UCSD-AML1 (cell line): ENCODE measurements around the gene MACROD2.
"Not testable (repeated sequence)": the region's sequence is repeated elsewhere in the genome, so short reads cannot be mapped to it uniquely, and the experiment has no call there.

Source experiments
- DNase-seq: peaks from one replicate; lab custom pipeline; 2025; ENCODE audit not compliant: unreplicated experiment; lab: John Stamatoyannopoulos, UW

Gene MACROD2

DNA sequence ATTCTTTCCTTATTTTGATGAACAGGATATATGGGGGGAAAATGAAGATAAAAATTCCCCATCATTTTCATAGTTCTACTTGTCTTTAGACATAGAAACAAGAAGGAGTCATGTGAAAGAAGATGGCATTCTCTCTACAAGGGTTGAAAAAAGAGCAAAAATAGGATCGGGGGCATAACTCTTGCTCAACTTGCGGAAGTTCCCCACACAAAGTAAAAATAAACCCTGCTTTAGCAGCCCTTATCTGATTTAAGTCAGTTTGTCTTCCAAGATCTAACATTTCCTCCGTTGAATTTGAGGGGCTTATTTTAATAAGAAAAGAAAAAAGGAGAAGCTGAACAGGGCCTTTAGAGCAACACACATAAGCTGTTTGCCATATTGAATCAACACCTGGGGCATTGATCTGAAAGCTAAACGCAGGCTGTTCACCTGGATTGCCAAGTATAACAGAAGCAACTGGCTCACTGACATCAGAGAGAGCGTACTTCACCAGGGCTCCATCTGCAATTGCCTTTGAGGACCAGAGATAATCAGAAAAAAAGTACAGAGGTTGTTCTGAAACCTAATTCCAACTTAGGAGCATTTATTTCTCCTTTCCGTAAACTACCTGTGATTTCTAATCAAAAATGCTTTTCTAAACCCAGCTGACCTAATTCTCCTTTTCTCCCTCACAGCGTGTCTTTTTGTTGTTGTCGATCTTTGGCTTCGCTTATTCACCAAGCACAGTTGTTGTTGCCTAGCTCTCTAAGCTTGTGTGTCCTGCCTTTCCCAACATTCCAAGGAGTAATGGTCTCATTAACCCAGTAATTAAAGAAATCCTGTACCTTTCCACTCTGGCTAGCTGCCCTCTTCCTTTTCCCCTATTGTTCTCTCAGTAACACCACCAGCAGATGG lies 2010.0 kb downstream of the MACROD2 start:
- no peak for DNase-seq

DNA sequence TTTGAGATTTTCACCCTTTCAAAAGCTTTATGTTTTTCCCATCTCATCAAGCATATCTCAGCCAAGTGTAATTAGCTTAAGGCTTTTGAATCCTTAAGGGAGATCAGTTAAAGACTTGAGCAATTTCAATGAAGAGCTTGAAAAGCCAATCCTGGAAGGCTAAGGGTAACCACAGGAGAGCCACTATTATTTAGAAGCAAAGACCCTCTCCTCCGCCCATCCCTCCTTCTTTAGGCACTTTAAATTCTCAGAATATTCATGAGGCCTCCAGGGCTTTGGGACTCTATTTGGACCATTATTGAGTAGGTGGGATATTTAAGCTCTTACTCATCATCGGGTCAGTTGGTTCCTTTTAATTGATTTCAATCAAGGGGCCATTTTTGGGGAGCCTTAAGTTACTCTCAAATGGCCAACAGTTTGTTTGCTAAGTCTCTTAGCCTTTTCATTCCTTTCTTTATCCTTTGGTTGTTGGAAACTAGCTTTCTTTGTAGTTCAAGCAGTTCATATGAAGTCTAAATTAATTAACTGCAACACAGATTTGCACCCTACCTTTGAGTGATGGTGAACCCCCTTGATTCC lies 2010.7 kb downstream of the MACROD2 start:
- DNase-seq, result no peak

DNA sequence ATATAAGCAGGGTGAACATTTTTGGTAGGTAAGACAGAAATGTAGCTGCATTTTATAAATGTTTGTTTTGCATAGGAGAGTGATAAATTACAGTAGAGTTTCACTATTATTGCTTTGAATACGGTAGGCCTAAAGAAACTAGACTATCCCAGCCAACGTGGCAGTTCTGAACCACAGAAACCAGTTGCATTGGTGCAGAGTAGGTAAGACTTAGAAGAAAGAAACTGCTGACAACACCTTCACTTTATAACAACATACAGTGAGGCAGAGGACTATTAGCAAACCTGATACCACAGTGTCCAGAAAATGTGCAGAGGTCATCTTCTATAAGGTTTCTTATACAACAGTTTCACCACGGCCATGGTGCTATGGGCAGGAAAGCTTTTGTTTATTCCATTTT lies 2011.8 kb downstream of the MACROD2 start:
- DNase-seq, result no peak

DNA sequence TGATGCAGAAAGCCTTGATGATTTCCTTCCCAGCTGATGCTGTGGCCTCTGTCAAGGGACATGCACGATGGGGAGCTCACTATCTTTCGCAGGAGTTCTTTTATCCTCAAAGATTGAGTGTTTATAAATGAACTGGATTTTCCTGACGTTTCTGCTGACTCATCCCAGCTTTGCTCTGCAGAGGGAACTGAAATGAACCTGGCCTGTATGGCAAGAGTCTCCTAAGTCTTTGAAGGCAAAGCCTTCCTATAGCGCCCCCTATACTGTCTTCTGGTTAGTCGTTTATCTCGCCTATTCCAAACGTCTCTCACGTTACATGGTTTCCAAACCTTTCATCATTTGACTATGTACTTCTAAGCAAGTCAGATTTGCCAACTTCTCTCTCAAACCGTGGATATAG lies 2012.6 kb downstream of the MACROD2 start:
- DNase-seq, result no peak

DNA sequence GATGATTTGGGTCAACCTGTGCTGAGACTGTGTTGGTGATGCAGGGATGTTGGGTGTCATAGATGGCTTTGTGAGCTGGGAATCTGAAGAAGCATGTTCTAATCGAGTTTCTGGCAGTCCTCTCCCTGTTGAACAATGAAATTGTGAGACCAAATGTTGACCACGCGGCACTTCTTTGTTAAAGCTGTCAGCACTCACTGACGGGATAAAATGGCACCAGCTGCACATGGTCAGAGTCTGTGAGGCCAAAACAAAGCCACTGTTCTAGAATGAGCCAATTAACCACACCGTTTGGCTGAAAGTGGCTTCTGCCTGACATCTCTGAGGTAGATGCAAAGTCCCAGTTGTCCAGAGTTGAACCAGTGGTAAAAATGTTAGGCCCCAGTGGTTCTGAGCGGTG lies 2015.7 kb downstream of the MACROD2 start:
- no peak for DNase-seq

DNA sequence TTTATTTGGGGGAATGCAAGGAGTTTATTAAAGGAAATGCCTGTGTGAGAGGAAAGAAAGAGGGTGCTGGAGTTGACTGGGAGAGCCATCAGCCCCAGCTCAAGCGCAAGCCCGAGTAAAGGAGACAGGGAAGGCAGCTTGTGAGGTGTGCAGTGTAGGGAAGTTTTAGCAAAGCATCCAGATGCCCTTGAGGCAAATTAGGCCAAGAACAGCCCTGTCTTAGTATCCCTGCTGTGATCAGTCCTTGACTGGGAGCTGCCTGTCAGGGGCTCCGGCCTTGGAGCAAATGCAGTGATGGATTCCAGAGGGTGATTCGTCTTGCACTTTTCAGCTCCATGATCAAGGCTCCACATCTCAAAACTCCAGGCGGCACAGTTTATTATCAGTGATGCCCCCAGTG lies 2016.2 kb downstream of the MACROD2 start:
- DNase-seq, result no peak

DNA sequence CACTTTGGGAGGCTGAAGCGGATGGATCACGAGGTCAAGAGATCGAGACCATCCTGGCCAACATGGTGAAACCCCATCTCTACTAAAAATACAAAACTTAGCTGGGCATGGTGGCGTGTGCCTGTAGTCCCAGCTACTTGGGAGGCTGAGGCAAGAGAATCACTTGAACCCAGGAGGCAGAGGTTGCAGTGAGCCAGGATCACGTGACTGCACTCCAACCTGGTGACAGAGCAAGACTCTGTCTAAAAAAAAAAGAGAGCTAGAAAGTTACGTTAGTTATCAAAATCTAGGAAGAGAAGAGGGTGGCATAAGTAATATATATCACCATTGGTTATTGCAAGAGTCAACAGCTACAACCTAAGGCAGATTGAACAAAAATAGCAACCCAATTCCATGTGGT lies 2017.6 kb downstream of the MACROD2 start:
- not testable (repeated sequence) for DNase-seq

DNA sequence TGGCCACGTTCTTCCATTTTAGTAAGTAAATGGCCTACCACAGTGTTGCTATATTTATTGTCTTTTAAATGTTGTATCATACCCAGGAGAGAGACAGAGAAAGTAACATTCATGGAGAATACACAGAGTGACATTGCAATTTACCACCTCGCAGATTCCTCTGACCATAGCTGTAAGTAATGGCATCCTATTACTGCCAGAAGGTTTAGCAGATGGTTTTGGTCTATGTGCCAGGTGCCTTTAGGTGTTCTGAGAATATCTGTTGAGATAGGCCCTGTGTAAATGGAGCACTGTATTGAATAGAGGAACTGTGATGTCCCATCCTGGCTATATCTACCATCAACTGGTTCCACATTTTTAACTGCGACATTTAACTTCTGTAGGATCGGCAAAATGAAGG lies 2018.3 kb downstream of the MACROD2 start:
- DNase-seq, result no peak

DNA sequence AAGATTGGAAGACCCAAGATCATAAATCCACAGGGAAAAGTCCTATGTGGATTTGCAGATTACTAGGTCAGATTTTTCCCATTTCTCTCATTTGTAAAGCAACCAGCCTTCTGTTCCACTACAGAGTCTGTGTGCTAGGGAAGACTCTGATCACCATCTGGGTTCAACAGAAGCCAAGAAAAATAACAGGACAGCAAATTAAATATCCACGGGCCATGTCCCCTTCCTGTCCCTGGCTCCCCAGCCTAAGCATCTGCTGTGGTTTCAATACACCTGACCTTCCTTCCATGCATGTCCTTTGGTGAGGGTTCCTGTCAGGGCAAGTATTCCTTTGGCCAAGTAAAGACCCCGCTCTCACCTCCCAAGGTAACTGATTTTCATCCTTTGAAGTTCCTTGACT lies 2019.1 kb downstream of the MACROD2 start:
- no peak for DNase-seq

DNA sequence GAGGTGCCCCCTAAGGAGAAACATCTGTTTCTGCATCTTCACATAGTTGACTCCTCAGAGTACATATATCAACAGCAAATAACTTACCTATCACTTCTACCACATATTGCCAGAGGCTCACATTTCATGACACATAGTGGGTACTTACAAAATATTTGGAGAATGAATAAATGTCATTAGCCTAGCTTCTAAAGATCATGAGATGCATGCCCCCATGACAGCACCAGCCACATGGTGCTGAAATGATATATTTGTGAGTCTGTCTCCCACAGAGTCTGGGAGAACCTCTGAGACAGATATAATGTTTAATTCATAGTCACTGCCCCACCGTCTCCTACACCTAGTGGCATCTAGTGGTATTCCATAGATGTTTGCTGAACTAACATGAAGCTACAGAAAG lies 2022.3 kb downstream of the MACROD2 start:
- no peak for DNase-seq

DNA sequence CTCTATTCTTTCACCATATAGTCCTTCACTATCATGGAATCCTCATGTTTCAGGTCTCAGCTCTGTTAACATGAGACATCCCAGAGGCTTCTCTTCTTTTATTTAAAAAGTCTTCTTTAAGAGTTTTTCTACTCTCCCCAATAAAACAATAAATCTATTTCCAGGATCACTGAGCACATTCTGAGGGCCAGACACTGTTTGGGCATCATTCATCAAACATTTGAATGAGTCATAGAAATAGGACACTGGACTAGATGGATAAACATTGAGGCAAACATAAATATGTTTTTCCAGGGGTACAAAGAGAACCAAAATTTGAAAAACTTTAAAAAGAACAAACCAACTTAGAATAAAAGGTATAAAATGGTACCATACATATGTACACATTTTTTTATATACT lies 2023.6 kb downstream of the MACROD2 start:
- no peak for DNase-seq

DNA sequence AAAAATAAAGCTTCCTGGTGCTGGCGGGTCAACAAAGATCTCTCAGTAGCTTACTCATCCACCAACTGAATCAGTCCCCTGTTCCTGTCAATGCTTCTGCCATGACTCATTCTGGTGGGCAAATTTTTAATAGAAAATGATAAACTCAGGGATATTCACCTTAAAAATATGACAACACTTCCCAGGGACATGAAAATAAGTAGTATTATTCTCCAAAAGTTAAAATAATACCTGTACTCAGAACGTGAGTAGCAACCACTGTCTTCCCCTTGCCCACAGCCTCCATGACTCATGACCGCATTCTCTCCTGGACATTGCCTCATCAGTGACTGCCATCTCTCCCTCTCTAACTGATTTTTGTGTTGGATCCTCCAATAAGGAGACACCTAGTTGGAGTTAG lies 2025.7 kb downstream of the MACROD2 start:
- DNase-seq, result no peak

DNA sequence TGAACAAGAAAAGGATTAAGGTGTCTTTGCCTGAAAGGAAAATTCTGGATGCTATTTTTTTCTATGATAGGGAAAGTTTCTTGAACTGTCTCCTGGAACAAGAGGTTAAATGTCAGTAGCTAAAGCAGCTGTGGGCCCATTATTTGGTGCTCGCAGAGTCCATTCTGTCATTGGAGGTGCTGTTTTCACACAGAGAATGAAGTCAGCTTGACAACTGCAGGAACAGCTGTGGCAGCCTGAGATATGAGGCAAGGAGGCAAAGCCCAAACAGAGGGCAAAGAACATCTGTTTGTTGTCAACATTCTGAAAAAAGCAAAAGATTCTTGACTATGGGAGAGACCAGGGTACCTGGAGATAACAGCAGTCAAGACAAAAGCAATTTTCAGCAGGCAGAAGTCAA lies 2029.8 kb downstream of the MACROD2 start:
- no peak for DNase-seq

DNA sequence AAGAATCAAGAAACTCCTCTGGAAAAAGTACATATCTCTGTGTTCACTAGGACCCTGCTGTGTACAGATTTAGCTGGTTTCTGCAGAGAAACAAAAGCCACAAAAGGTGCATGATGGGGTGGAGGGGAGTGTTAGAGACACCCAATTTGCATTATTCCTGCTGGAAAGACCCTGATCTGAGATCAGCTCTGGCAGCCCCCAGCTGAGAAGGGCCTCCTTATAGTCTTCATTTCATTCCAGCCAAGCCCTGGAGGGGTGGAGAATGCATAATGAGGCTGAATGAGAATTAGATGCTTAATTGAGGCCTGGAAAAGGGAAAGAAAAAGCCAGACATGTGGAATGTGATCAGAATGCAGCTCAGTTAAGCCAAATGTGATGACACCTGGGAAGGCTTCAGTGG lies 2032.4 kb downstream of the MACROD2 start:
- DNase-seq, result no peak

DNA sequence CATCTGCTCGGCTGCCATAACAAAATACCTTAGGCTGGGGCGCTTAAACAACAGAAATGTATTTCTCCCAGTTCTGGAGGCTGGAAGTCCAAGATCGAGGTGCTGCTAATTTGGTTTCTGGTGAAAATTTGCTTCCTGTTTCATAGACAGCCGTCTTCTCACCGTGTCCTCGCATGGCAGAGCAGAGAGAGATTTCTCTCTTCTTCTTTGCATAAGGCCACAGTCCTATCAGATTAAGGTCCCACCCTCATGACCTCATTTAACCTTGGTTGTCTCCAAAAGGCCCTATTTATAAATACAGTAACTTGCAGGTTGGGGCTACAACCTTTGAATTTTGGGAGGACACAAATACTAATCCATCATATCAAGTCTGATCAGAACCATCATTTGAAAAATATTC lies 2033.6 kb downstream of the MACROD2 start:
- no peak for DNase-seq

DNA sequence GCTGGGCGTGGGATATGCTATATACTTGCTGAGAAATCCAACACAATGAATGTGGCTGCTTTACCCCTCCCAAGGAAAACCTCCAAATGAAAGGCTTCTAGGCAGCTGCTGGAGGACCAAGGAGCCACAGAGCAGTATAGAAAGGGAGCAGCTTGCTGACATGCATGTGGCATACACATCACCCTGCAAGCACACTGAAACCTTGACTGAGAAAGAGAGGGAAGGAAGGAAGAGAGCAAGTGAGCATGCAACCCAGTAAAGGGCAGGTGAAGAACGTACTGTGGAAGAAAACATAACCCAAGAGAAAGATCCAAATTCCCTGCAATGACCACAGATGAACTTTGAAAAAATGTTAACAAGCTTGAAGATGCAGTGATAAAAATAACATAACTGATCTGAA lies 2034.9 kb downstream of the MACROD2 start:
- DNase-seq, result no peak

DNA sequence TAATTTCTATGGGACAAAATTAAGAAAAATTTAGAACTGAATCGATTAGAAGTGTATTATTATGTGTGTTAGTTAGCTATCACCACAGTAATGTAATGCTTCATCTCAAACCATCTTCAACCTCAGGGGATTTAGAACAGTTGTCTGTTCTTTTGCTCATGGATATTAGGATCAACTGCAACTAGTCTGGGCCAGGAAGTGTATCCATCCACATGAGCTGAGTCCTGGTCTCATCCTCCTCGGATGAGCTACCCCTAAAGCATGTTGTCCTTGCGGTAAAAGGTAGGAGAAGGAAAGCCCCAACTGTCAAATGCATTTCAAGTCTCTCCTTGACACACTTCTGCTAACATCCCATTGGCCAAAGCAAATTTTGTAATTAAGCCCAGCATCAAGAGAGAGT lies 2040.3 kb downstream of the MACROD2 start:
- no peak for DNase-seq

DNA sequence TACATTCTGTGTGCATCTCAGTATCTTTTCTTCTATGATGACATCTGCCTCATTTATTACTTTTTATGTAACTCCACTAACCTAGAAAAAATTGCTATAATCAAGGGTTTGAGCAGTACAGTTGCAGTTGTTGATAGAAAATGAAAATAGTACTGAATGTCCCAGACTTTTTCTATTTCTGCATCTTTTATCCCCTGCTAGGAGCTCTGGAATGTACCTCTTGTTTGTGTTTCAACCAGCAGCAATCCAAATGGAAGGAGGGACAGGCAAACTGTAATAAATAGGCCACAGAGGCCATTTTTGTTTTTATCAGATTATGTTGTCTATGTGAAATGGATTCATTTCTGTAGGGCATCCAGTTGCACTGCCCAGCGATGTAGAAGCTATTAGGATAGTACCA lies 2041.0 kb downstream of the MACROD2 start:
- DNase-seq, result no peak

DNA sequence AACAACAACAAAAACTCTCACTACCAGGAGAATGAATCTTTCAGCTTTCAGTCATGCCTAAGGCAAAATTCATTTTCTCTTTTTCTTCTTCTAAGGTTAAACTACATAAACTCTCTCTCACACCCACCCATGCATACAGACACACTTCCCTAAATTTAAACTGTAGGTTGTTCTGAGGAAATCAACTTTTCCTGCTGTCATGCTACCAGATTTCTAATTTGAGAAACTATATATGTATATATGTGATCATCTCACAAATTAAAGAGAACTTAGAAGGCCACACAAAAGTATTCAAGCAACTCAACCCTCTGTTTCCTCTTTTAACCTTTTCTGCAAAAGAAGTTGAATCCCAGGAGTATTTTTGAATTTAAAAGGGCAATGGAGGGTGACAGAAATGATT lies 2045.4 kb downstream of the MACROD2 start:
- no peak for DNase-seq

DNA sequence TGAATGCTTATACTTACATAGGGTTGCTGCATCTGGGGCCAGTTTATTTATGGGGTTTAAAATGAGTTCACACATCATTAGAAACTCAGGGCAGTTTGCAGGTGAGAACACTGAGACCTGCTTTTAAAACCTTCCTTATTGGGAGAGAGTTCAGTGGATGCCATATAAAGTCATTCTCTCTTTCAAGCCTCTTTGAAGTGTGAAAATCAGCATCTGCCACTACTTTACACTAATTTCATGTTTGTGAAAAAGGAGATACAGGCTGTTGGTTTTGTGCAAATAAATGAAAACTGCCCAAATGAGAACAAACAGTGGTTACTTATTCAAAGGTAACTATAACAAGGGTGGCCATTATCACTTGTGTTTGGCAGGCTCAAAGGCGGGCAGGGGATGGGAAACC lies 2047.4 kb downstream of the MACROD2 start:
- DNase-seq, result no peak

DNA sequence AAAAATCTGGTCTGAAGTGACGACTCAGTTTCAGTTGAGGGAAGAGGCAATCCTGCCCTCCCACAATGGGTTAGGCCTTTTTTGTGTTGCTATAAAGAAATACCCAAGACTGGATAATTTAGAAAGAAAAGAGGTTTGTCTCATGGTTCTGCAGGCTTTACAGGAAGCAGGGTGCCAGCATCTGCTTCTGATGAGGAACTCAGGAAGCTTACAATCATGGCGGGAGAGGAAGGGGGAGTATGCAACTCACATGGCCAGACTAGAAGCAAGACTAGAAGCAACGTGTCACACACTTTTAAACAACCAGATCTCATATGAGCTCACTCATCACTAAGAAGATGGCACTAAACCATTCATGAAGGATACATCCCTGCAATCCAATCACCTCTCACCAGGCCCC lies 2048.6 kb downstream of the MACROD2 start:
- no peak for DNase-seq

DNA sequence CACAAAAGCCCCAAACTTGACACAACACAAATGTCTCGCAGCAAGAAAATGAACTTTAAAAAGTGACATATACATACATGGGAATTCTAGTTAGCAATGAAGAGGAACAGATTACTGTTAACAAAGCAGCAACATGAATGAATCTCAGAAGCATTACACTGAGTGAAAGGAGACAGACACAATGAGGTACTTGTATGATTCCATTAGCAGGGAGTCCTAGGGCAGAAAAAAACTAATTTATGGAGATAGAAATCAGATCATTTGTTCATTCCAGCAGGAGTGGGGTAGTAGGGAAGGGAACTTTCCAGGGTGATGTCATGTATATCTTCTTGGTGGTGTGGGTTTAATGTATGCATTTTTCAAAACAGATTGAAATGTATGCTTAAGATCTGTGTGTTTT lies 2053.6 kb downstream of the MACROD2 start:
- no peak for DNase-seq
